HG03439 (cell line): ENCODE measurements around the gene SLC37A2.

ENCODE experiments used
- ATAC-seq: cut with Tn5 transposase; IDR thresholded peaks from one replicate; pipeline ENCODE4 v1.9.1; 2021; ENCODE audit warnings: mild to moderate bottlenecking, moderate library complexity; ENCODE audit not compliant: unreplicated experiment

Gene SLC37A2

GRCh38 chr11:125070699-125071254 is 7.7 kb downstream of the SLC37A2 start:
- ATAC-seq, result peak; percentile 56

- no peak for ATAC-seq
Measured at GRCh38 chr11:125071435-125071834, 8.3 kb downstream of the SLC37A2 start.

- ATAC-seq, result no peak
Measured at GRCh38 chr11:125071846-125072217, 8.7 kb downstream of the SLC37A2 start.

- ATAC-seq, result peak; percentile 86
Measured at GRCh38 chr11:125072218-125072960, 9.3 kb downstream of the SLC37A2 start.

GRCh38 chr11:125072961-125073590 is 10.0 kb downstream of the SLC37A2 start:
- no peak for ATAC-seq

- ATAC-seq, result no peak
Measured at GRCh38 chr11:125073616-125074483, 10.7 kb downstream of the SLC37A2 start.

GRCh38 chr11:125074511-125075241 is 11.6 kb downstream of the SLC37A2 start:
- ATAC-seq, result no peak

- ATAC-seq, result no peak
Measured at GRCh38 chr11:125075242-125075625, 12.1 kb downstream of the SLC37A2 start.

GRCh38 chr11:125075900-125076317 is 12.8 kb downstream of the SLC37A2 start:
- ATAC-seq, result no peak

- no peak for ATAC-seq
Measured at GRCh38 chr11:125076378-125076945, 13.4 kb downstream of the SLC37A2 start.

GRCh38 chr11:125078016-125078415 is 14.9 kb downstream of the SLC37A2 start:
- ATAC-seq, result no peak

- ATAC-seq, result no peak
Measured at GRCh38 chr11:125078516-125079140, 15.5 kb downstream of the SLC37A2 start.

- ATAC-seq, result no peak
Measured at GRCh38 chr11:125079151-125079877, 16.2 kb downstream of the SLC37A2 start.

- no peak for ATAC-seq
Measured at GRCh38 chr11:125079878-125080530, 16.9 kb downstream of the SLC37A2 start.

- no peak for ATAC-seq
Measured at GRCh38 chr11:125080531-125080911, 17.4 kb downstream of the SLC37A2 start.

GRCh38 chr11:125081098-125081798 is 18.1 kb downstream of the SLC37A2 start:
- ATAC-seq, result no peak

GRCh38 chr11:125082040-125082439 is 18.9 kb downstream of the SLC37A2 start:
- no peak for ATAC-seq
